Midbrain (tissue), 1 donor: Measurements from ENCODE around the gene TRAP1.
A peak's percentile ranks its signal among the peaks of the same experiment; 100 is the strongest.
"Not testable (repeated sequence)": the region's sequence is repeated elsewhere in the genome, so short reads cannot be mapped to it uniquely, and the experiment has no call there.

Experiments used
- DNase-seq: peaks from one replicate; lab custom pipeline; 2025; lab: John Stamatoyannopoulos, UW

Gene TRAP1

DNA sequence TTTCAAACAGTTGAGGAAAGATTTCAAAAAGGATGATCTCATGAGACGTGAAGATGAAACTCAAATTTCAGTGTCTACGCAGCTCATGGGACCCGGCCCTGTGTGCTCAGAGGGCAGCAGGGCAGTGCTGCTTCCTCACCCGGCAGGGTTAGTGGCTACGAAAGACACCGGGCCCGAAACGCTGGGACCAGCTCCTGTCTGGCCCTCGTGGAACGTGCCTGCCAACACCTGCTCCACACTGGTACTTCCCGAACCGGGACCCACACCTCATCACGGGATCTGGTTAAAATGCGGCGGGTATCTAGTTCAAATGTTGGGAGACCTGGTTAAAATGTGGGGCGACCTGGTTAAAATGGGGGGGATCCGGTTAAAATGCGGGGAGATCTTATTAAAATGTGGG, 44.1 kb downstream of the TRAP1 start:
- no peak for DNase-seq

- DNase-seq, result no peak
These were observed 44.7 kb downstream of the TRAP1 start for GRCh38 chr16:3672571-3673041.

- no peak for DNase-seq
These were observed 45.9 kb downstream of the TRAP1 start for GRCh38 chr16:3671424-3671823.

DNA sequence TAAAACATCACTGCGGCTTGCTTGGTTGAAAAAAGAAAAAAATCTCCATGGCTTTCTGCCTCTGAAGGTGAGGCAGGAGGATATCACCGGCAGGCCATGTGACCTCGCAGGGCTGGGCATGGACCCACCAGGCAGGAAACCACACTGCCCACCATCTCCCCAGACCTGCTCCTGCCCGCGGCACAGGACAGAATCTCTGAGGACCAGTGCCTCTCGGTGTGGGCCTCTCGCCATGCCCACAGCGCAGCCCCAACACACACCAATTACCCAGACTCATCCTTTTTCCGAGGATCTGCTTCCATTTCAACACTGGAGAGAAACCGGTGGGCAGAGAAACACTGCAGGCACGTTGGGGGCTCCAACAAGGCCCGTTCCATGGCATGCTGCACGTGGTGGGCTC, 46.6 kb downstream of the TRAP1 start:
- DNase-seq, result no peak

- DNase-seq, result no peak
These were observed 48.2 kb downstream of the TRAP1 start for GRCh38 chr16:3669082-3669481.

GRCh38 chr16:3668626-3669025, 48.7 kb downstream of the TRAP1 start:
- no peak for DNase-seq

DNA sequence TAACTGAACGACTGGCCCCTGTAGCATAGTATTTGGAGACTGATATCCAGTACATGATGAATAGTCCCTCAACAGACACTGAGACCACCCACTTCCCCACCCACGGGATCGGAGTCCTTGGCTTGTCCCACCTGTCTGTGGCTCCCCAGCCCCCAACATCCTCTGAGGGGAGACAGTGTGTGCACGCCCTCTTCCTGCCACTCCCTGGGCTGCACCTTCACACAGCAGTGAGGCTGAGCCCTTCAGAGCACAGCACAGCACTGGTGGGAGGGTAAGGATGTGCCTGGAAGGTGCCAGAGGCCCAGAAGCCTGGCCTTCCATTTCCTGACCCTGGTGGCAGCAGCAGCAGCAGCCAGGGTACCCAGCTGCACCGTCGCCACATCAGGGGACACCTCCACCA, 51.8 kb downstream of the TRAP1 start:
- no peak for DNase-seq

DNA sequence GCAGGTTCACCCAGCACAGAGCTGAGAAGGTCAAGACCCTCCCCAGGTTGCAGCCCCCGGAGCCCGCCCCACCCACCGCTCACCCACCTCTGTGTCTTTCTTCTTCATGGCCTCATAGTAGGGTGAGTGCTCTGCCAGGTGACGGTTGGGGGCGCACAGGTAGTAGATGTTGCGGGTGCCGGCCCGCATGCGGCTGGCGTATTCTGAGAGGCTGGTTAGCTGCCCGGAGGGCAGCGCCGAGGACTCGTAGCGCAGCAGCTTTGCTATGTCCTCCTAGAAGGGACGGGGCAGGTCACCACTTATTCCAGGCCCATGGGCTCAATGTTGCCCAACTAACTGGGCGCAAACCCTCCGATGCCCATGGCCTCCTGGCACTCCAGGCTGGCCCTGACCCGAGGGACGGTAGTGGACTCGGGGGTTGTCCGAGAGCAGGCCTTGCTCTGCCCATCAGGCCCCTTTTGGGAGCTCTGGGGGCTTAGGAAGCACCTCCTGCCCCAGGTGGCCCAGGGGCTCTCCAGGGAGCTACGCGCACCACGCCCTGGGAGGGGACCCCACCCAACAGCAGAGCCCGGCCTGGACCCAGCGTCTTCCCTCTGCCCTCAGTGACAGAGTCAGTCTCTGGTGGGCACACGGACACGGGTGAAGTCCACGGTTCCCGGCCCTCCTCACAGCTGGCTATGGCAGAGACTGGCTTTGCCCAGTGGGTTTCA, 53.0 kb downstream of the TRAP1 start:
- DNase-seq, result no peak

DNA sequence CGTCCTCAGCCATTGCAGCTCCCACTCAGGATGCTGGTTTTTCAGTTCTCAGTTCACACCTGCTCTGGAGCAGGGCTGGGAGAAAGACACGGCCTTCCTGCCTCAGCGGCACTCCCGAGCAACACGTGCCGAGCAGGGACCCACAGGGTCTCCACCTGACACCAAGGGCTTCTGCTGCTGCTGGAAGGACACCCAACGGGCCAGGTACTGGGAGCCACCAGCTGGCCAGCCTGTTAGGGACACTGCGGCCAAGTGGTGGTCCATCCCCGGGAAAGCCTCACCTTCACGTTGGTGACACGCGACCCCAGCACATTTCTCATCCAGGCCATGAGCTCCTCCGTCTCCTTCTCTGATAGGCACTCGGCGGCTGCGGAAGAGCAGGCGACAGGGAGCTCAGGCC, 54.7 kb downstream of the TRAP1 start:
- no peak for DNase-seq

DNA sequence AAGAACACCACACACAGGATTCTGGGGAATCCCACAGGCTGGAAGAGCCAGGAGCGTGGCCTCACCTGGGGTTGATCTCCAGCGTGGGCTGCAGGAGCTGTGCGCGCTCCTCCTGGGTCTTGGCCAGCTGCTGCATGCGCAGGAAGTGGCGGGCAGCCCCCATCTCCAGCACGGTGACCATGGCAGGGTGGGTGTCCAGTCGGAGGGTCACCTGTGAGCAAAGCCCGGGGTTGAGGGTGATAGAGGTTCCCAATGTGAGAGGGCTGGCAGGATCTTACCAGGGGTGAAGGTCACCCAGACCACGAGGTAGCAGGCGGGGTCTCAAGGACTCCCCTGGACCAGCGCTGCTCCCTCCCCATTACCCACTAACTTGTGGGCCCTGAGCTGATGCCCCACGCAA, 55.4 kb downstream of the TRAP1 start:
- DNase-seq, result no peak

- DNase-seq, result no peak
These were observed 56.0 kb downstream of the TRAP1 start for GRCh38 chr16:3661311-3661710.

DNA sequence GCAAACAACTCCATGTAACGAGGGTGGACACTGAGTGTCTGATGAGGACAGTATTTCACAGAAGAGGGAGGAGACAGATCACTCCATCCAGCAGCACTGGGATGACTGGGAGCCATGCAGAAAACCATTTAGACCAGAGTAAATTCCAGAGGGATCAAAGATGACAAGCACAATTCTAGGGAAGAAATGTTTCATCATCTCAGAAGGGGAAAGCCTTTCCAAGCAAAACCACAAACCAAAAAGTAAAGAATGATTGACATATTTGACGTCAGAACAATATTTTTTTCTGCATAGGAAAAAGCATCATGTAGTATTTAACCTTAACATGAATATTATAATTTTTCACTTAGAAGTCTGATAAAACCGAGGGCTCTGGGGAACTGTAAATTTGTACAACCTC, 58.1 kb downstream of the TRAP1 start:
- no peak for DNase-seq

DNA sequence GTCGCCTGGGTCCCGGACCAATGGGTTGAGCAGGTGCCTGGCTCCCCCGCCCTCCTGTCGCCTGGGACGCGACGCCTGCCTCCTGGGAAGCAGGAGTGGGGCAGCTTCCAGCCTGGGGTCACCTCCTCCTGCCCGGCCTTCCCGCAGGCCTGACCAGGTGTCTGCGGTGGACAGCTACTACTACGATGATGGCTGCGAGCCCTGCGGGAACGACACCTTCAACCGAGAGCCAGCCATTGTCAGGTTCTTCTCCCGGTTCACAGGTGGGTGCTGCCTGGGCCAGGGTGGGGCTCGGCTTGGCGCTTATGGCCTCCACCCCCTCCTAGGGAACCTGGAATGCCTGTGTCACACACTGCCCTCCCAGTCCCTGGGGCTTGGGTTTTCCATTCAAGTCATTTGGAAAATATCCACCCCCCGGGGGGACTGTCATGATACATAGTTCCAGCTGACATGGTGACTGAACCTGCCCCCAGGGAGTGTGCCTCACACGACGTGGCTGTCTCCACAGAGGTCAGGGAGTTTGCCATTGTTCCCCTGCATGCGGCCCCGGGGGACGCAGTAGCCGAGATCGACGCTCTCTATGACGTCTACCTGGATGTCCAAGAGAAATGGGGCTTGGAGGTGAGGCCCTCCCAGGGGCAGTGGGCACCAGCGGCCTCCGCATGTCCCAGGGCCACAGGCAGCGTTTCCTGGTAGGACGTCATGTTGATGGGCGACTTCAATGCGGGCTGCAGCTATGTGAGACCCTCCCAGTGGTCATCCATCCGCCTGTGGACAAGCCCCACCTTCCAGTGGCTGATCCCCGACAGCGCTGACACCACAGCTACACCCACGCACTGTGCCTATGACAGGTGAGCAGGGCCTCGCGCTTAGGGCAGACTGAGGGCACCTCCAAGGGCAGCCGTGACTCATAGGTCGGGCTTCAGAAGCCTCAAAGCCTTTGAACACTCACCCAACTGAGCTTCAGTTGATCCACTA, 60.5 kb downstream of the TRAP1 start:
- no peak for DNase-seq

- DNase-seq, result not testable (repeated sequence)
These were observed 61.2 kb downstream of the TRAP1 start for GRCh38 chr16:3656160-3656490.

GRCh38 chr16:3655396-3656159, 61.7 kb downstream of the TRAP1 start:
- DNase-seq, result no peak

DNA sequence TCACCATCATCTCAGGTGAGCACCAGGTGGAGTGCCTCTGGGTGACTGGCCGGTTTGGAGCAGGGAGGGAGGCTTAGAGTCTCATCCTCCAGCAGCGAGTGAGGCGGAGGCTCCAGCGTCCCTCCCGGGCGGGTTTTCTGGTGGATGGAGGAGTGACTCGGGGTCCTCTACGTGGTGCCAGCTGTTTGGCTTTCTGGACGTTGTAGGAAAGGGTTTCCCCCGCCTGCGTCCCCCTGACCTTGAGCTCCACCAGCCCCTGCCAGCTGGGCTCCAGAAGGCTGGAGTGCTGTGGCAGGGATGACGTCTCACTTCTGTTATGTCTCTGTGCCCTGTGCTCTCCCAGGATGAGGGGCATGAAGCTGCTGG, 62.3 kb downstream of the TRAP1 start:
- no peak for DNase-seq

DNA sequence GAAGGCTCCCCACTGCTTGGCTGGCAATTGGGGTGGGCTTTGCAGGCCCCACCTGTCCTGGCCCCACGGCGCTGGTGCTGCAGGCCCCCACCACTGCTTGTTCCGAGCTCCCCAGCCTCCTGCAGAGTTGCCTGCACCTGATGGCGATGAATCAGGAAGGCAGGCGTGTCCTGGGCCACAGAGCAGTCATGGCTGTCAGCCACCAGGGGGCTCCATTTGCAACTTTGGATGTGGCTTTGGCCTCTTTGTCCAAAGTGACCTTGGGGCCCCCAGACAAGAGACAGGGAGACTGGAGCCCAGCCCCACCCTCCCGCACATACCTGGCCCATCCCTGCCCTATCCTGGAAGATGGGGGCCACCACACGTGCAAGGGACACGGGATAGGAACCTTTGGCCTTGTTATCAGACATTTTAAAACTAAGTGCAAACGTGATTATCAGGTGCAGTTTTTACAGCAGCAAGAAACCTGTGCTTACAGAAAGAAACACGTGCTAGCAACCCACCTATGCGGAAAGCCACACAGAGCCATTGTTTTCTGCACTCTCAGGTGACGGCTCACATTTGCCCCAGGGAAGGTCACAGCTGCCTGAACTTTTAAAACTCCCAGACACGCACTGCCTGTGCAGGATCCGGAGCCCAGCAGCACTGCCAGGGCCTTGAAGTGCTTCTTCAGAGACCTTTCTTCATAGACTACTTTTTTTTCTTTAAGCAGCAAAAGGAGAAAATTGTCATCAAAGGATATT, 62.9 kb downstream of the TRAP1 start, which contains the start of gene DNASE1:
Gene DNASE1 (plus strand): TSS at position 443 of the 743 bp plus-strand sequence. CDS start 683 bp downstream, outside the sequence.
- peak; percentile 14 for DNase-seq

DNA sequence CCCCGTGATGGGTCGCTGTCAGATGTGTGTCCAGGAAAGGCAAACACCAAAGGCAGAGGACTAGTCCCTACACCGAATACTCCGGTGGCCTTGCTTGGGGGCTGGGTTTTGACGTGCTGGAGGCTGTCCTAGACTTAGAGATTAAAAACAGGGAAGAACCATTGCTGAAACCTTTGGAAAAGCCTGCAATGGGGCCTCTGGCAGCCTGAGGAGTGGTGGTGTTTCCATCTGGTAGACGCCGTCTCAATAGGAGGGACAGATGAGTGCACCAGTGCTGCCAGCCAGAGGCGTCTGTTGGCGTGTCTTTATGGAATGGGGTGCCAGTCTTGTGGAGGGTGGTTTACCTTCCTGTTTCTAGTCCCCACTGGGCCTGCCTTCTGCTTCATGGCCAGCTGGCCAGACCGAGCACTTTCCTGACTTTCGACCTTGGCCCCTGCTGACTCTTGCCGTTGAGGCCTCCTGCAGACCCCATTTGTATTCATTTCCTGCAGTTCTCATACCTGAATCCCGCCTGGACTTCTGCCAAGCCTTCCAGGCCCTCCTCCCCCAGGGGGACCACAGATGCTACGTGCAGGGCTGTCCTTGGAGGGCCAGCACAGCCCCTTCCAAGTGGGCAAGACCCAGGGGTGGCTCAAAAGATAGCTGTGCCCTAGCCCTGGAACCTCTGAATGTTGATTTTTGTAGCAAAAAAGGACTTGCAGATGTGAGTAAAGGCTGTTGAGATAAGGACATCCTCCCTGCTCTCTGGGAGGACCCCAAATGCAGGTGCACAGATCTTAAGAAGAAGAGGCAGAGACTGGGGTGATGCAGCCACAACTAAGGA, 64.7 kb downstream of the TRAP1 start:
- no peak for DNase-seq

DNA sequence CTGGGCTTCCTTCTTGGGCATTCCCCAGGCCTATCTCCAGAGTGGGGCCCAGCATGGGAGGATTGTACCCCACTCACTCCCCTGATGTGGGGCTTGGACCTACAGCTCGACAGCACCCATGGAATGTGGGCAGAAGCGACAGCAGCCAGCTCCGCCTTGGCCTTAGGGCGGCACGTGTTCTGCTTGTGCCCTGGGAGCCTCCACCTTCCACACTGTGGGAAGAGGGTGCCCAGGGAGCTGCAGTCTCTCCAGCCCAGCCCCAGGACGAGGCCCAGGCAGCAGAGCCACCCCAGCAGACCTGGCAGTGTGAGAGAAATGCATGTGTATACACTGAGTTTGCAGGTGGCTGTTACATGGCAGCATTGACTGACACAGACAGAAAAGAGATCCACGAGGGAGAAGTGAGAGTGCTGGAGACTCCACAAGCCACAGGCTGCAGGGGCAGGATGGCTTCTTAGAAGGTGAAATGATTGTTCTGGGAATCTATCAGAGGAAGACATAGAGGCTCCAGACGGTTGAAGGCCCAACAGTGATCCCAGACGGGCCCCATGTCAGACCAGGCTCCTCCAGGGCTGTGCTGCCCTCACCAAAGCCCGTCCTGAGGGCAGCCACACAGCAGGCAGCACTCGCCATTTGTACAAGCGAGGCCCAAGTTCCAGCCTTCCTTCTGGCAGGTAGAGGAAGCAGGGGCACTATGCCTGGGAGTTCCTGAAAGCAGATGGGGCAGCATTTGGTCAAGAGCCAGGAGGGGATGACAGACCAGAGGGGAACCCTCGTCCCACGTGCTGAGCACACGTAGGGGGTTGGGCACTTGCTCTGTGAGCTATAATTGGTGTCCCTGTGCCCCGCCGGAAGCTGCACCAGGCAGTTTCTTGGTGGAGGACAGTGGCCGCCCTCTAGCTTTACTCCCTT, 65.6 kb downstream of the TRAP1 start:
- no peak for DNase-seq
